Stimulated activated CD8-positive, alpha-beta memory T cell treated with anti-CD3 and anti-CD28 coated beads, Interleukin-4, amount 100 ng/mL, for 24 hours (primary cell): Measurements from ENCODE around the gene SFI1.
A peak's percentile ranks its signal among the peaks of the same experiment; 100 is the strongest.
"Not testable (repeated sequence)": the region's sequence is repeated elsewhere in the genome, so short reads cannot be mapped to it uniquely, and the experiment has no call there.

Experiments used
- DNase-seq: peaks from one replicate; pipeline ENCODE4 v3.0.0-alpha.2; 2020; ENCODE audit warnings: low read depth

SFI1 gene

GRCh38 chr22:31544481-31545480 is 48.4 kb downstream of the SFI1 start:
- no peak for DNase-seq

- no peak for DNase-seq
Observed at GRCh38 chr22:31550871-31551370, 54.6 kb downstream of the SFI1 start.

GRCh38 chr22:31556627-31557203 is 60.4 kb downstream of the SFI1 start:
- DNase-seq = no peak

GRCh38 chr22:31558546-31558945 is 62.2 kb downstream of the SFI1 start:
- not testable (repeated sequence) for DNase-seq

GRCh38 chr22:31561238-31561887 is 65.0 kb downstream of the SFI1 start:
- peak; percentile 22 for DNase-seq

- DNase-seq = no peak
Observed at GRCh38 chr22:31561970-31562369, 65.6 kb downstream of the SFI1 start.

GRCh38 chr22:31566484-31566883 is 70.1 kb downstream of the SFI1 start:
- no peak for DNase-seq

- DNase-seq = no peak
Observed at GRCh38 chr22:31567196-31567595, 70.9 kb downstream of the SFI1 start.

- DNase-seq = no peak
Observed at GRCh38 chr22:31567702-31568101, 71.4 kb downstream of the SFI1 start.

- DNase-seq = no peak
Observed at GRCh38 chr22:31569126-31569525, 72.8 kb downstream of the SFI1 start.

- no peak for DNase-seq
Observed at GRCh38 chr22:31572939-31573338, 76.6 kb downstream of the SFI1 start.

GRCh38 chr22:31574055-31574670 is 77.8 kb downstream of the SFI1 start:
- no peak for DNase-seq

- no peak for DNase-seq
Observed at GRCh38 chr22:31575190-31575589, 78.9 kb downstream of the SFI1 start.

GRCh38 chr22:31577711-31578110 is 81.4 kb downstream of the SFI1 start:
- no peak for DNase-seq

GRCh38 chr22:31578171-31578570 is 81.8 kb downstream of the SFI1 start:
- no peak for DNase-seq

GRCh38 chr22:31579835-31580242 is 83.5 kb downstream of the SFI1 start:
- no peak for DNase-seq

GRCh38 chr22:31583861-31584485 is 87.6 kb downstream of the SFI1 start:
- DNase-seq = no peak

GRCh38 chr22:31584804-31585160 is 88.4 kb downstream of the SFI1 start:
- no peak for DNase-seq

GRCh38 chr22:31585161-31585859 is 89.0 kb downstream of the SFI1 start:
- no peak for DNase-seq

- DNase-seq = no peak
Observed at GRCh38 chr22:31586137-31586920, 90.0 kb downstream of the SFI1 start.
